ENCODE data around the gene PRSS38. TPM values are rescaled to one million over a fixed set of nuclear protein-coding genes. Genes with fewer than 3 reads are reported as not detected.

Gene PRSS38
- total and polyA plus RNA-seq, 2 experiments from 2014 or later = not detected

DNA sequence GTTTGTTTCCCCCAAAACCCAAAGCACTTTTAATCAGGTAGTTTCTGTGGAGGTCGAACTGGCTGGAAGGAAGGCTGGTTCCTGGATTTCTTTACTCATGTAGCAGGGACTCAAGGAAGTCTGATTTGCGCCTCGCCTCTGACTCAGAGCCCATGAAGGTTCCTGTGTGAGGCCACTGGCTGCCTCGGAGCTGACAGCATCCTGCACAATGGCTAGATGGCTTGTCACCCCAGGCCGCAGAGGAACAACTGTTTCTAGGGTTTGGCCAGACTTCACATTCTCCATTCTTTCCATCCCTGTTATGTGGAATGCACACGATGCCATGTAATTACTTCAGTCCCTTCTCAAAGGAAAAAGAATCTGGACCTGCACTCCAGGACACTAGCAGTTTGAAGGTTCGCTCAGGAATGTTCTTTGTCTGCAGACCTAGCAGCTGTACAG is 39.1 kb upstream of the PRSS38 start:
- H3K79me2 ChIP-seq (replicated peaks; ENCODE audit: insufficient read depth) = no peaks in the 10 kb centered on the region
- Mint-ChIP-seq H3K36me3 (ENCODE audit: low read depth) (no peaks in the 10 kb centered on the region), H3K27ac (no peak overlapping the region), H3K9me3 (no peaks in the 10 kb centered on the region), H3K4me3 (no peak overlapping the region), H3K4me1 (no peaks in the 10 kb centered on the region), H3K27me3 (ENCODE audit: insufficient read depth, low read depth, poor library complexity) (peaks cover 6% of the 10 kb centered on the region)
- H3K4me2 ChIP-seq = no peak overlapping the region
- H3K4me3 ChIP-seq = no peak overlapping the region
- DNase-seq (ENCODE audit: low spot score) (no peak), ATAC-seq (no peak)
- no peaks in the 10 kb centered on the region for H3K4me1 ChIP-seq (ENCODE audit: insufficient read depth)
- no peaks in the 10 kb centered on the region for H3F3A ChIP-seq (replicated peaks; ENCODE audit: low read depth)
- no peaks in the 10 kb centered on the region for H3K9me2 ChIP-seq (ENCODE audit: insufficient read depth)
- H3K27ac ChIP-seq (ENCODE audit: low read depth) = no peak overlapping the region
- peaks cover 6% of the 10 kb centered on the region; the same call in 1 of the 2 replicates for H4K20me1 ChIP-seq (replicated peaks; ENCODE audit: insufficient read depth)
- no peaks in the 10 kb centered on the region for H3K36me3 ChIP-seq (ENCODE audit: insufficient read depth)
- H2AFZ ChIP-seq = no peak overlapping the region
- H3K27me3 ChIP-seq (ENCODE audit: insufficient read depth) = no peaks in the 10 kb centered on the region
- no peak for TF ChIP-seq ZNF114 (CRISPR knock-in tag; IDR thresholded peaks at IDR 0.05)
- TF ChIP-seq, protein P1, sequence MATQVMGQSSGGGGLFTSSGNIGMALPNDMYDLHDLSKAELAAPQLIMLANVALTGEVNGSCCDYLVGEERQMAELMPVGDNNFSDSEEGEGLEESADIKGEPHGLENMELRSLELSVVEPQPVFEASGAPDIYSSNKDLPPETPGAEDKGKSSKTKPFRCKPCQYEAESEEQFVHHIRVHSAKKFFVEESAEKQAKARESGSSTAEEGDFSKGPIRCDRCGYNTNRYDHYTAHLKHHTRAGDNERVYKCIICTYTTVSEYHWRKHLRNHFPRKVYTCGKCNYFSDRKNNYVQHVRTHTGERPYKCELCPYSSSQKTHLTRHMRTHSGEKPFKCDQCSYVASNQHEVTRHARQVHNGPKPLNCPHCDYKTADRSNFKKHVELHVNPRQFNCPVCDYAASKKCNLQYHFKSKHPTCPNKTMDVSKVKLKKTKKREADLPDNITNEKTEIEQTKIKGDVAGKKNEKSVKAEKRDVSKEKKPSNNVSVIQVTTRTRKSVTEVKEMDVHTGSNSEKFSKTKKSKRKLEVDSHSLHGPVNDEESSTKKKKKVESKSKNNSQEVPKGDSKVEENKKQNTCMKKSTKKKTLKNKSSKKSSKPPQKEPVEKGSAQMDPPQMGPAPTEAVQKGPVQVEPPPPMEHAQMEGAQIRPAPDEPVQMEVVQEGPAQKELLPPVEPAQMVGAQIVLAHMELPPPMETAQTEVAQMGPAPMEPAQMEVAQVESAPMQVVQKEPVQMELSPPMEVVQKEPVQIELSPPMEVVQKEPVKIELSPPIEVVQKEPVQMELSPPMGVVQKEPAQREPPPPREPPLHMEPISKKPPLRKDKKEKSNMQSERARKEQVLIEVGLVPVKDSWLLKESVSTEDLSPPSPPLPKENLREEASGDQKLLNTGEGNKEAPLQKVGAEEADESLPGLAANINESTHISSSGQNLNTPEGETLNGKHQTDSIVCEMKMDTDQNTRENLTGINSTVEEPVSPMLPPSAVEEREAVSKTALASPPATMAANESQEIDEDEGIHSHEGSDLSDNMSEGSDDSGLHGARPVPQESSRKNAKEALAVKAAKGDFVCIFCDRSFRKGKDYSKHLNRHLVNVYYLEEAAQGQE (IDR thresholded peaks at IDR 0.05; ENCODE audit: unreplicated experiment) = no peak
- TF ChIP-seq, protein P2, sequence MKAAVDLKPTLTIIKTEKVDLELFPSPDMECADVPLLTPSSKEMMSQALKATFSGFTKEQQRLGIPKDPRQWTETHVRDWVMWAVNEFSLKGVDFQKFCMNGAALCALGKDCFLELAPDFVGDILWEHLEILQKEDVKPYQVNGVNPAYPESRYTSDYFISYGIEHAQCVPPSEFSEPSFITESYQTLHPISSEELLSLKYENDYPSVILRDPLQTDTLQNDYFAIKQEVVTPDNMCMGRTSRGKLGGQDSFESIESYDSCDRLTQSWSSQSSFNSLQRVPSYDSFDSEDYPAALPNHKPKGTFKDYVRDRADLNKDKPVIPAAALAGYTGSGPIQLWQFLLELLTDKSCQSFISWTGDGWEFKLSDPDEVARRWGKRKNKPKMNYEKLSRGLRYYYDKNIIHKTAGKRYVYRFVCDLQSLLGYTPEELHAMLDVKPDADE (IDR thresholded peaks at IDR 0.05) = no peak
- no peak for TF ChIP-seq ZNF331 (CRISPR knock-in tag; IDR thresholded peaks at IDR 0.05; ENCODE audit: low read depth)
- TF ChIP-seq CREB1 (CRISPR knock-in tag; IDR thresholded peaks at IDR 0.05; ENCODE audit: low read depth) = no peak

DNA sequence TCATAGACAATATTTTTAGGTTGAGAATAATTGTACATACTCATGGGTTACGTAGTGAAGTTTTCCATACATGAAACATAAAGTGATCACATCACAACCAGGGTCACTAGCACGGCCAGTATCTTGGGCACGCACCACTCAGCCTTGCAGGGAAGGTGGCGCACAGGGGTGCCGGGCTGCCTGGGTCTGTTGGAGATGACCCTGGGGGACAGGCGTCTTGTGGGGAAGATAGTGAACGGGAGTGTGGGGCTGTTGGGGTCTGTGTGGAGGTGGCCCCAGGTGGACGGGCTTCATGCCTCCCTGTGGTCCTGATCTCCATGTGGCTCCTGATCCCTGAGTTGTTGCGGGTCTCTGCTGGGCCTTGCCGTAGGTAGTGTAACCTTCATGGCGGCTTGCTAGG is 38.3 kb upstream of the PRSS38 start:
- no peak for DNase-seq (ENCODE audit: low spot score)
- no peaks in the 10 kb centered on the region for H3K36me3 ChIP-seq (ENCODE audit: insufficient read depth)
- H3K4me1 ChIP-seq (ENCODE audit: insufficient read depth) = no peaks in the 10 kb centered on the region
- H3K27me3 ChIP-seq (ENCODE audit: insufficient read depth) = no peaks in the 10 kb centered on the region
- H2AFZ ChIP-seq = no peak overlapping the region
- no peaks in the 10 kb centered on the region for H3K9me2 ChIP-seq (ENCODE audit: insufficient read depth)
- Mint-ChIP-seq H3K4me3 (no peak overlapping the region), H3K27me3 (ENCODE audit: insufficient read depth, low read depth, poor library complexity) (peaks cover 9% of the 10 kb centered on the region), H3K9me3 (no peaks in the 10 kb centered on the region), H3K4me1 (no peaks in the 10 kb centered on the region), H3K36me3 (ENCODE audit: low read depth) (no peaks in the 10 kb centered on the region), H3K27ac (no peak overlapping the region)
- H3K4me2 ChIP-seq = no peak overlapping the region
- no peaks in the 10 kb centered on the region for H3K79me2 ChIP-seq (replicated peaks; ENCODE audit: insufficient read depth)
- no peak for ATAC-seq
- no peaks in the 10 kb centered on the region for H3F3A ChIP-seq (replicated peaks; ENCODE audit: low read depth)
- no peak overlapping the region for H3K4me3 ChIP-seq
- no peak overlapping the region for H3K27ac ChIP-seq (ENCODE audit: low read depth)
- H4K20me1 ChIP-seq (replicated peaks; ENCODE audit: insufficient read depth) = peaks cover 6% of the 10 kb centered on the region; the same call in 1 of the 2 replicates
- no peak for TF ChIP-seq CREB1 (CRISPR knock-in tag; IDR thresholded peaks at IDR 0.05; ENCODE audit: low read depth)
- TF ChIP-seq, protein P3, sequence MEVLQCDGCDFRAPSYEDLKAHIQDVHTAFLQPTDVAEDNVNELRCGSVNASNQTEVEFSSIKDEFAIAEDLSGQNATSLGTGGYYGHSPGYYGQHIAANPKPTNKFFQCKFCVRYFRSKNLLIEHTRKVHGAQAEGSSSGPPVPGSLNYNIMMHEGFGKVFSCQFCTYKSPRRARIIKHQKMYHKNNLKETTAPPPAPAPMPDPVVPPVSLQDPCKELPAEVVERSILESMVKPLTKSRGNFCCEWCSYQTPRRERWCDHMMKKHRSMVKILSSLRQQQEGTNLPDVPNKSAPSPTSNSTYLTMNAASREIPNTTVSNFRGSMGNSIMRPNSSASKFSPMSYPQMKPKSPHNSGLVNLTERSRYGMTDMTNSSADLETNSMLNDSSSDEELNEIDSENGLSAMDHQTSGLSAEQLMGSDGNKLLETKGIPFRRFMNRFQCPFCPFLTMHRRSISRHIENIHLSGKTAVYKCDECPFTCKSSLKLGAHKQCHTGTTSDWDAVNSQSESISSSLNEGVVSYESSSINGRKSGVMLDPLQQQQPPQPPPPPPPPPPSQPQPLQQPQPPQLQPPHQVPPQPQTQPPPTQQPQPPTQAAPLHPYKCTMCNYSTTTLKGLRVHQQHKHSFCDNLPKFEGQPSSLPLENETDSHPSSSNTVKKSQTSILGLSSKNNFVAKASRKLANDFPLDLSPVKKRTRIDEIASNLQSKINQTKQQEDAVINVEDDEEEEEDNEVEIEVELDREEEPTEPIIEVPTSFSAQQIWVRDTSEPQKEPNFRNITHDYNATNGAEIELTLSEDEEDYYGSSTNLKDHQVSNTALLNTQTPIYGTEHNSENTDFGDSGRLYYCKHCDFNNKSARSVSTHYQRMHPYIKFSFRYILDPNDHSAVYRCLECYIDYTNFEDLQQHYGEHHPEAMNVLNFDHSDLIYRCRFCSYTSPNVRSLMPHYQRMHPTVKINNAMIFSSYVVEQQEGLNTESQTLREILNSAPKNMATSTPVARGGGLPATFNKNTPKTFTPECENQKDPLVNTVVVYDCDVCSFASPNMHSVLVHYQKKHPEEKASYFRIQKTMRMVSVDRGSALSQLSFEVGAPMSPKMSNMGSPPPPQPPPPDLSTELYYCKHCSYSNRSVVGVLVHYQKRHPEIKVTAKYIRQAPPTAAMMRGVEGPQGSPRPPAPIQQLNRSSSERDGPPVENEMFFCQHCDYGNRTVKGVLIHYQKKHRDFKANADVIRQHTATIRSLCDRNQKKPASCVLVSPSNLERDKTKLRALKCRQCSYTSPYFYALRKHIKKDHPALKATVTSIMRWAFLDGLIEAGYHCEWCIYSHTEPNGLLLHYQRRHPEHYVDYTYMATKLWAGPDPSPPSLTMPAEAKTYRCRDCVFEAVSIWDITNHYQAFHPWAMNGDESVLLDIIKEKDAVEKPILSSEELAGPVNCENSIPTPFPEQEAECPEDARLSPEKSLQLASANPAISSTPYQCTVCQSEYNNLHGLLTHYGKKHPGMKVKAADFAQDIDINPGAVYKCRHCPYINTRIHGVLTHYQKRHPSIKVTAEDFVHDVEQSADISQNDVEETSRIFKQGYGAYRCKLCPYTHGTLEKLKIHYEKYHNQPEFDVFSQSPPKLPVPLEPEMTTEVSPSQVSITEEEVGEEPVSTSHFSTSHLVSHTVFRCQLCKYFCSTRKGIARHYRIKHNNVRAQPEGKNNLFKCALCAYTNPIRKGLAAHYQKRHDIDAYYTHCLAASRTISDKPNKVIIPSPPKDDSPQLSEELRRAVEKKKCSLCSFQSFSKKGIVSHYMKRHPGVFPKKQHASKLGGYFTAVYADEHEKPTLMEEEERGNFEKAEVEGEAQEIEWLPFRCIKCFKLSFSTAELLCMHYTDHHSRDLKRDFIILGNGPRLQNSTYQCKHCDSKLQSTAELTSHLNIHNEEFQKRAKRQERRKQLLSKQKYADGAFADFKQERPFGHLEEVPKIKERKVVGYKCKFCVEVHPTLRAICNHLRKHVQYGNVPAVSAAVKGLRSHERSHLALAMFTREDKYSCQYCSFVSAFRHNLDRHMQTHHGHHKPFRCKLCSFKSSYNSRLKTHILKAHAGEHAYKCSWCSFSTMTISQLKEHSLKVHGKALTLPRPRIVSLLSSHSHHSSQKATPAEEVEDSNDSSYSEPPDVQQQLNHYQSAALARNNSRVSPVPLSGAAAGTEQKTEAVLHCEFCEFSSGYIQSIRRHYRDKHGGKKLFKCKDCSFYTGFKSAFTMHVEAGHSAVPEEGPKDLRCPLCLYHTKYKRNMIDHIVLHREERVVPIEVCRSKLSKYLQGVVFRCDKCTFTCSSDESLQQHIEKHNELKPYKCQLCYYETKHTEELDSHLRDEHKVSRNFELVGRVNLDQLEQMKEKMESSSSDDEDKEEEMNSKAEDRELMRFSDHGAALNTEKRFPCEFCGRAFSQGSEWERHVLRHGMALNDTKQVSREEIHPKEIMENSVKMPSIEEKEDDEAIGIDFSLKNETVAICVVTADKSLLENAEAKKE (CRISPR knock-in tag; IDR thresholded peaks at IDR 0.05) = no peak
- TF ChIP-seq, protein P4, sequence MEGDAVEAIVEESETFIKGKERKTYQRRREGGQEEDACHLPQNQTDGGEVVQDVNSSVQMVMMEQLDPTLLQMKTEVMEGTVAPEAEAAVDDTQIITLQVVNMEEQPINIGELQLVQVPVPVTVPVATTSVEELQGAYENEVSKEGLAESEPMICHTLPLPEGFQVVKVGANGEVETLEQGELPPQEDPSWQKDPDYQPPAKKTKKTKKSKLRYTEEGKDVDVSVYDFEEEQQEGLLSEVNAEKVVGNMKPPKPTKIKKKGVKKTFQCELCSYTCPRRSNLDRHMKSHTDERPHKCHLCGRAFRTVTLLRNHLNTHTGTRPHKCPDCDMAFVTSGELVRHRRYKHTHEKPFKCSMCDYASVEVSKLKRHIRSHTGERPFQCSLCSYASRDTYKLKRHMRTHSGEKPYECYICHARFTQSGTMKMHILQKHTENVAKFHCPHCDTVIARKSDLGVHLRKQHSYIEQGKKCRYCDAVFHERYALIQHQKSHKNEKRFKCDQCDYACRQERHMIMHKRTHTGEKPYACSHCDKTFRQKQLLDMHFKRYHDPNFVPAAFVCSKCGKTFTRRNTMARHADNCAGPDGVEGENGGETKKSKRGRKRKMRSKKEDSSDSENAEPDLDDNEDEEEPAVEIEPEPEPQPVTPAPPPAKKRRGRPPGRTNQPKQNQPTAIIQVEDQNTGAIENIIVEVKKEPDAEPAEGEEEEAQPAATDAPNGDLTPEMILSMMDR (conservative IDR thresholded peaks at IDR 0.05; ENCODE audit: low read depth in 2 of 2) = no peak
